Right hindlimb (tissue), 1 donor: ENCODE data around the gene CDC14A.

ENCODE experiments used
- DNase-seq: peaks from one replicate; pipeline ENCODE4 v3.0.0-alpha.2; 2018

The CDC14A gene

GRCh38 chr1:100499194-100499811 lies 147.0 kb downstream of the CDC14A start:
- no peak for DNase-seq

DNA sequence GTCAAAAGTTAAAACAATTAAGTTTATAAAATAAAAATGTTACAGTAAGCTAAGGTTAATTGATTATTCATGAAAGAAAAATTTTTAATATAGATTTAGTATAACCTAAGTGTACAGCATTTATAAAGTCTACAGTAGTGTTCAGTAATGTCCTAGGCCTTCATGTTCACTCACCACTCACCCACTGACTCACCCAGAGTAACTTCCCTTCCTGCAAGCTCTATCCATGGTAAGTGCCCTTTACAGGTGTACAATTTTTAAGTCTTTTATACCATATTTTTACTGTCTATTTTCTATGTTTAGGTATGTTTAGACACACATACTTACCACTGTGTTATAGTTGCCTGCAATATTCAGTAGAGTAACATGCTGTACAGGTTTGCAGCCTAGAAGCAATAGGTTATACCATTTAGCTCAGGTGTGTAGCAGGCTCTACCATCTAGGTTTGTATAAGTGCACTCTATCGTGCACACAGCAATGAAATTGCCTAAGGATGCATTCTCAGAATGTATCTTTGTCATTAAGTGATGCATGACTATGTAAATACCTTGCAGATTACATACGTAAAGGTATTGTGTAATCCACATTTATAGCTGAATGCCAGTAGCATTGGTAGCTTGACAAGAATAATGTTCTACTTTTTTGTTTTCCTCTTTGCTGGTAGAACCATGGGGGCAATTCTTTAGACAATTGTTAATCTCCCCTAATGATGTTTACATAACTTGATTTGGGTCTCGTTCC lies 149.9 kb downstream of the CDC14A start:
- DNase-seq, result no peak

DNA sequence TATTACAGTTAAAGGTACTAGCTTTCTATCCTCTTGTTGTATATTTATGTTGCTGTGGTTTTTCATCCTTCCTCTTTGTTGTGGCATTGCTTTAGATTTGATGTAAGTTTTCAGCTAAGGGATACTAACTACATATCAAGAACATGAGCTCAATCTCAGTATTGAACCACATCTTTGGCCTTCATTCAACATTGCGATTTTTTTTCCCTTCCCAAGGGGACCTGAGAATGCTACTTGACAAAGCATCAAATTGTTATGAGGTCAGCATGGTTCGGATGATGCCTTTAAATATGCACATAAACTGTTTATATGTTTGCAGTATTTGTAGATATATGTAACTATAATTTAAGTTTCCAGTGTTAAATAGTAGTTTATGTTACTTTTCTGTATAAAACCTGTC lies 153.9 kb downstream of the CDC14A start:
- no peak for DNase-seq

DNA sequence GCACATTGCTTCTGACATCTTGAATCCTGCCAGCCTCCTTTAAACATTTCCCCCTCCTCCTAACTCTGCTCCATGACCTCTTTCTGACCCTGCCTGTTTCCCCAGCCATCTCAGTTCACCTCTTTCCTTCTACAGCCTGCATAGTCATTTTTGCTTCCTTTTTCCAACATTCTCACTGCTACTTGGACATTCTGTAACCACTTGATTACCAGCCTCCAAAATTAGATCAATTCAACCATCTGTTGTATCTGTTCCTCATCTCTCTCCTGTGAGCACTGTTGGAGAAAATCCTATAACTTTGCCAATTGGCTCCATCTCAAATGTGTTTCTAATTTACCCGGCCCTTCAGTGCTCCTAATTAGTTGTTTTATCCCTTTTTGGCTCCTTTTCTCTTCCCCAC lies 158.1 kb downstream of the CDC14A start:
- DNase-seq, result no peak

- DNase-seq, result no peak
Observed at GRCh38 chr1:100511058-100511457, 158.8 kb downstream of the CDC14A start.

- no peak for DNase-seq
Observed at GRCh38 chr1:100511773-100512172, 159.5 kb downstream of the CDC14A start.

GRCh38 chr1:100512803-100513352 lies 160.6 kb downstream of the CDC14A start:
- no peak for DNase-seq

DNA sequence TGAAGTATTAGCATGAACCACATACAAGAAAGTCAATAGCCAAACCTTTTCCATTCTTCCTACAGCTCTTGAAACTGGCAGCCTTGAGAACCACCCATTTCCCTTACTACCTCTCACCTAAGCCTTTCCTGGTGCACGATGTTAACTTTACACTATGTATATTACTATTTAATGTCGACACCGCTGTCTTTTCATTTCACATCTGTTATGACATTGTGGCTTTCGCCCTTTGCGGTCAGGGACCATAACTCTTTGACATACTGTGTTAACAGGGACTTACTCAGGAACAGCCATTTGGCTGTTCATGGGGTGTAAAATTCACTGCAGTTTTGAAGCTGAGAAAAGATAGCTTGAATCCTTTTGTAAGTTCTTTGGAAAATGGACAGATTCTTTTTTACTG lies 164.6 kb downstream of the CDC14A start:
- DNase-seq, result no peak

DNA sequence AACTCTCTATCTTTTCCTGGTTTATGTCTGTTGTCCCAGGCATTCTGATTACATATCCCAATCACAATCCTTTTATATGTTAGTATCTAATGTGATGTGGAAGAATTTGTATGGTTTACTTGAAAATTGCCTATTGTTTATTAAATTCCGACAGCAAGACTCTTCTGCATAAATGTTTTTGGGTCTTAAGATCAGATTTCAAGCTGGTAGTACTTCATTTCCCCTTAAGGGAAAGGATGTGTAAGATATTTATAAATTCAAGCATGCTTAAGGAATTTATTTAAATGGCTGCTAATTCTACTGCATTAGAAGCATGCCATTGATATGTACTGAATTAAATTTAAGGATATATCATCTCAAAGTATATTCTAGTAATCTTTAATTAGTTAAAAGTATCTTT lies 165.2 kb downstream of the CDC14A start:
- DNase-seq, result no peak

DNA sequence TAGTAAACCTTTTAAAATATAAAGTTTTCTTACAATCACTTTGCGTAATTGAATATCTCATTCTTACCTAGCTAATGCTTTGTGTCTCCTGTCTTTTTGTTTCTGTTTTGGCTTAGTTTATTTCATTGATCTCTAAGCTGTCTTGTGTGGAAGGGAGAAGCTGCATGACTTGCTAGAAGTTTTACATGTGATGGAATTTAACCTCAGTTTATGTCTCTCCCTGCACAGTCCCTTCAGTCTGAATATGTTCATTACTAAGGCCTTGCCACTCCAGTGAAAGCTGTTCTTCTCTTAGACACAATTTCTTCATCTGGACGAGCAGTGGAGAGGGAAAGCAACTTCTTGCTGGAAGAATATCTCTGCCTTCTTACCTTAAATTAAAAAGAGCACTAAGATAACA lies 165.7 kb downstream of the CDC14A start:
- no peak for DNase-seq

DNA sequence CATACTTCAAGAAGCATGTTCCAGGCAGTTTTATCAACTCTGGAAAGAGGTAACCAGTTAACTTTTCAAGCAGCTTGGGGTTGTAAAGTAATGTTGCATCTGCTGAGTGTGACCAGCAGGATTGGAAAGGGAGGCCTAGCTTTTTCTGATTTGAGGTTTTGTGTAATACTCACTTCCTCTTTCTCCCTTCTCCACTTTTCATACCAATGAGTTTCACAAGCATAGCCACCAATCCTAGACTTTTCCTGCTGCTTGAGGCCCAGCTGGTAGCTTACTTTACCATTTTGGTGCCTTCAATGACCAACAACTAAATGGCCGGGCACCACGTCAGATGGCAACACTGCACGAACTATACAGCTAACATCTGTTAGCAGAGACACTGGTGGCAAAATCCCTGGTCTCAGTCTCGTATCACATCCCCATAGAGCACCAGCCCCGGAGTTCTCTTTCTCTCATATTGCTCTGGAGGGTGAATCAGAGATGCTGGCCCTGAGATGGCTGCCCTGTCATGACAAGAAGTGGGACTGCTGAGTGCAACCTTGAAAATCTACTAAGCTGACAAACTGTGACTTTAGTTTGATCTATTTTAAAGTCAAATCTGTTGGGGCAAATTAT lies 170.8 kb downstream of the CDC14A start:
- no peak for DNase-seq

DNA sequence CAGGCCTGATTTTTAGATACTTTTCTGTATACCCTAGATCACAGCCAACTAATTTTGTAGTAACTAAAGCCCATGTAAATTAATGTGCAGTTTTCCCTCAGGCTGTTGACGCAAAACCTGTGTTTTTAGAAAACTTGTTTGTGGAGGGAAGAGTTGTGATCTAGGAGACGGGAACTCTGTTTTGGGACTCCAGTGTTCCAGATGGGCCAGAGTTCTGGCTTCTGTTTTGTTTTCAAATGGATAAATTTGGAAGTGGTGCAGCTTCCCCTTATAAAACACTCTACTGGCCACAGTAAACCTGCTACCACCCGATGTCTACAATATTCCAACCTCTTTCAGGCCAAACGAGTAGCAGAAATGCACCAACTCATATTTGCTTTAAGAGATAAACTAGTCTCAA lies 172.0 kb downstream of the CDC14A start:
- DNase-seq, result no peak

DNA sequence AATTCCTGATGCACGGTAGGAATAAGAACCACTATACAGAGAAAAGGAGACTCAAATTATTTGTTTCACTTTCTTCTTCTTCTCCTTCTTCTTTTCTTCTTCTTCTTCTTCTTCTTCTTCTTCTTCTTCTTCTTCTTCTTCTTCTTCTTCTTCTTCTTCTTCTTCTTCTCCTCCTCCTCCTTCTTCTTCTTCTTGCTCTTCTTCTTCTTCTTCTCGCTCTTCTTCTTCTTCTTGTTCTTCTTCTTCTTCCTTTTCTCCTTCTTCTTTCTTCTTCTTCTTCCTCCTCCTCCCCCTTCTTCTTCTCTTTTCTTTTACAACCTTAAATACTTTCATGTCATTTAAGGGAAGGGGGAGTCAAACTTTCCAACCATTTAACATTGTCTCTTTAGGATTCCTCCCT lies 174.6 kb downstream of the CDC14A start:
- DNase-seq, result no peak

- no peak for DNase-seq
Observed at GRCh38 chr1:100528871-100529270, 176.6 kb downstream of the CDC14A start.

DNA sequence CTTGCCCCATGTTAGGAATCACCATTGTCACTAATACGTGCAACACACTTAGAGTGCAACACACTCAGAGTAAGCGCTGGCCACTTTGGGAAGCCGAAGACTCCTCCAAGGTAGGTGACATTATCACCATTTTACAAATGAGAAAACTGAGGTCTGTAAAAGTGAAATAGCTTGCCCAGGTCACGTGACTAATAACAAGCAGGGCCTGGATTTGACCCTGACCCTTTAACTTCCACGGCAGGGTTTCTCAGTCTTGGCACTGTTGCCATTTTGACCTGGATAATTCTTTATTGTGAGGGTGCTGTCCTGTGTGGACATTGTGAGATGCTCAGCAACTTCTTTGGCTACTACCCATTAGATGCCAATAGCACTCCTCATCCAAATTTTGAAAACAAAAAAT lies 177.8 kb downstream of the CDC14A start:
- DNase-seq, result no peak

DNA sequence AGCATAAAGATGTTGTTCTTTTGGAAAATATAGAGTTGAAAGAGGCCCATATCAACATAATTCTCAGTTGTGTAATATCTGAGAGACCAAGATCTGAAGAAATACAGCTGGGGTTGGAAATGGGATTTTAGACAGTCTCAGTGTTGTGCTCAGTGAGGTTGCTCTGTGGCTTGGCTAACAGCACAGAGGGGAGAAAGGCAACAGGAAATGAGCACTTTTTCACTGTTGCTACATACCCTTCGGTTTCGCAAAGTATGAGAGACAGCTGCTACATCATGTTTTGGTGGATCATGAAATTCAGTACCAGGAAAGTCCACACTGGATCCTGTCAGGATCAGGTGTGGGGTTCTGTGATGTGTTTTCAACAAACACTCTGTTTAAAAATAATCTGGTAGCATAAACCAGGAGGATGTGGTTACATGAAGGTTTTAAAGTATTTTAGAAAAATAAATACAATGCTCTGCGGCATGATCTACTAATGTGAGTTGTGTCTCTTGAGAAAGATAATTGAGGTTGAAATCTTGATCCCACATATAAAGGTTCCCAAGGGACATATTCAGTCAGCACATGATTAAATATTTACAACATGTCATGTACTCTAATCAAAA lies 178.7 kb downstream of the CDC14A start:
- peak; percentile 52 for DNase-seq

DNA sequence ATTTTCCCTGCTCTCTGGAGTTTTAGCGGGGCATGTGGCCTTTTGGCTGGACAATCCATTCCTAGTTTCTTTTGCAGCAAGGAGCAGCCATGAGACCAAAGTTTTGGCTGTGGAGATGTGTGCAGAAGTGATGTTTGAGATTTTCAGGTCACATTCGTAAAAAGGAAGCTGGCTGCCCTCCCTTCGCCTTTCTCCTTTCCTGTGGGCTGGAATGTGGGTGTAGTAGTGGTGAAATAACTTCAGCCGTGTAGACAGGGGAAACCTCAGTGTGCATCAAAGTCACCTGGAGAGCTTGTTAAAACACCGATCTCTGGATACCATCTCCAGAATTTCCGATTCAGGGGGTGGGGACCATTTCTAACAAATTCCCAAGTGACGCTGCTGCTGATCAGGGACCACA lies 180.3 kb downstream of the CDC14A start:
- no peak for DNase-seq

DNA sequence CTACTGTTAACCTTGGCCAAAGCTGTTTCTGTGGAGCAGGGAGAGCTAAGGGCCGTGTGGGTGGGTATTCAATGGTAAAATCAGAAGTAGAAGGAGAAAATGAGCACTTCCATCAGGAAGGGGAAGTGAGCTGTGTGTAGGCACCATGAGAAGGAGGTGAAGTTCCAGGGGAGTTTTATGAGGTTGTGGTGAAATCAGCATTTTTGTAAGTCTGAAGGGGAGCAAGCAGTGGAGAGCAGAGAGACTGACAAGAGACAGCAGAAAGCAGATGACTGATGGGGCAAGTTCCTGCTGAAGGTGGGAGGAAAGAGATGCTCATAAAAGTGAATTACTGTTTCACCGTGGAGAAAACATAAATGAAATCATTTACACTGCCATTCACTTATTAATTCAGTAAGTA lies 183.0 kb downstream of the CDC14A start:
- no peak for DNase-seq

DNA sequence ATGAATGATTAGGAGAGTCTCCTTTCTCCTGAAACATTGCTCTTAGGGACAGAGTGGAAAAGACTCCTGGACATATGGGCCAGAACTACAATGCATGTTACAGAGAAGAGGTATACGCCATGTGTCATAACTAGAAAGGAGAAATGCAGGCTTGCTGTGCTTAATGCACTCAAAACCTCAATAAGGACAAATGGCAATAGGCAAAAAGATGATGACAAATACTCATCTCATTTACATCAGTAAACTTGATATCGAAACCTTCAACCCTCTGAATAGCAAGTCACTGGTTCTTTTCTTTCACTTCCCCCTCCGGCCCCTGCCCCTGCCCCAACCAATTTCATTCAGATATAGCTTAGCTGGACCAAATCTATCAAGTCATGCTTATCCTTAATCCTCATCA lies 183.7 kb downstream of the CDC14A start:
- no peak for DNase-seq

DNA sequence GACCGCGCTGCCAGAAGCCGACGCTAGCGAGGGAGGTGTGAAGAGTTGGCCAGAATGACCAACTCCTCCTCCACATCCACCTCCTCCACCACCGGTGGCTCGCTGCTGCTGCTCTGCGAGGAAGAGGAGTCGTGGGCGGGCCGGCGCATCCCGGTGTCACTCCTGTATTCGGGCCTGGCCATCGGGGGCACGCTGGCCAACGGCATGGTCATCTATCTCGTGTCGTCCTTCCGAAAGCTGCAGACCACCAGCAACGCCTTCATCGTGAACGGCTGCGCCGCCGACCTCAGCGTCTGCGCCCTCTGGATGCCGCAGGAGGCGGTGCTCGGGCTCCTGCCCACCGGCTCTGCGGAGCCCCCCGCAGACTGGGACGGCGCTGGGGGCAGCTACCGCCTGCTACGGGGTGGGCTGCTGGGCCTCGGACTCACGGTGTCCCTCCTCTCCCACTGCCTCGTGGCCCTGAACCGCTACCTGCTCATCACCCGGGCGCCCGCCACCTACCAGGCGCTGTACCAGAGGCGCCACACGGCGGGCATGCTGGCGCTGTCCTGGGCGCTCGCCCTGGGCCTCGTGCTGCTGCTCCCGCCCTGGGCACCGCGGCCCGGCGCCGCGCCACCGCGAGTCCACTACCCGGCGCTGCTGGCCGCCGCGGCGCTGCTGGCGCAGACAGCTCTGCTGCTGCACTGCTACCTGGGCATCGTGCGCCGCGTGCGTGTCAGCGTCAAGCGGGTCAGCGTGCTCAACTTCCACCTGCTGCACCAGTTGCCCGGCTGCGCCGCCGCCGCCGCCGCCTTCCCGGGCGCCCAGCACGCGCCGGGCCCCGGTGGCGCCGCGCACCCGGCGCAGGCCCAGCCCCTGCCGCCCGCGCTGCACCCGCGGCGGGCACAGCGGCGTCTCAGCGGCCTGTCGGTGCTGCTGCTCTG lies 186.9 kb downstream of the CDC14A start:
- peak; percentile 39 for DNase-seq

- DNase-seq, result peak; percentile 43
Observed at GRCh38 chr1:100539836-100540536, 187.7 kb downstream of the CDC14A start.

DNA sequence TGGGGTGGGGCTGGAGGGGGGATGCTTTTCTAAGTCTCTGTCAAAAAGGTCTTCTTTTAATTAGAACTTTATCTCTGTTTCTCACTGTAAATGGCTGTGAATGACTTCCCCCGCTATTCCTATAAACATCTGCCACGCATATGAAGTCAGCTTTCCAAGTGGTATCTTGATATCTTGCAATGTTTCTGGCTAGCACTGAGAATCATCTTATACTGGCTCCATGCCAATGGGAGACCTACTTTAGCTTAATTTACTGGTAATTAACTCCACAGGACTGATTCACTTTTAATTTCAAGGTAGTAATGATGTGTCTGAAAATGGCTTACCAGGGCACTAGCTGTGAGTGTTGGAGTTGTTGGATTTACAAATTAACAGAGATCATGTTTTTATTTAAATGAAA lies 190.0 kb downstream of the CDC14A start:
- DNase-seq, result no peak
